Vagina (tissue), 2 donors: ENCODE results near the gene OXCT1. TPM values are rescaled to one million over a fixed set of nuclear protein-coding genes. Genes with fewer than 3 reads are reported as not detected.
"Not testable (repeated sequence)": the region's sequence is repeated elsewhere in the genome, so short reads cannot be mapped to it uniquely, and the experiment has no call there.

Source experiments
- DNase-seq, 2 donors: peaks; one replicate each; pipeline ENCODE4 v3.0.0-alpha.2; 2017; ENCODE audit errors: extremely low spot score in 2 of 2
- H3K27ac ChIP-seq: fragments of 200-600 bp; sonication (generic); one replicate; pipeline ENCODE4 v1.5.1; 2019
- H3K27me3 ChIP-seq: fragments of 200-600 bp; sonication (generic); one replicate; pipeline ENCODE4 v1.5.1; 2019
- H3K36me3 ChIP-seq, 2 donors: fragments of 200-600 bp; sonication (generic); one replicate each; pipeline ENCODE4 v1.5.1; 2017 to 2019
- H3K4me1 ChIP-seq: fragments of 200-600 bp; sonication (generic); one replicate; pipeline ENCODE4 v1.5.1; 2019
- H3K4me3 ChIP-seq, 2 donors: fragments of 200-600 bp; sonication (generic); 1 replicate in 1 of 2; 2 replicates in 1 of 2; pipeline ENCODE4 v1.5.1; 2016 to 2019
- H3K9me3 ChIP-seq: fragments of 200-600 bp; sonication (generic); one replicate; pipeline ENCODE4 v1.5.1; 2019
- CTCF ChIP-seq, 3 experiments: fragments of 450-650 bp in 2 of 3; fragments of 200-600 bp in 1 of 3; sonication (generic) in 1 of 3; IDR thresholded peaks; one replicate each; pipeline ENCODE4 v1.5.1; 2017 to 2019; ENCODE audit warnings: antibody characterized with exemption in 3 of 3, mild to moderate bottlenecking in 2 of 3, moderate library complexity in 2 of 3
- POLR2A ChIP-seq, 2 donors: fragments of 450-650 bp; IDR thresholded peaks; one replicate each; pipeline ENCODE4 v1.6.1; 2017; ENCODE audit warnings: antibody characterized with exemption in 2 of 2, mild to moderate bottlenecking in 2 of 2, moderate library complexity in 2 of 2
- POLR2AphosphoS5 ChIP-seq, 2 donors: sonication (generic); formaldehyde crosslinking; IDR thresholded peaks; one replicate each; pipeline ENCODE4 v1.9.0; 2017; ENCODE audit warnings: antibody characterized with exemption in 2 of 2, mild to moderate bottlenecking in 2 of 2, low read depth in 1 of 2; ENCODE audit not compliant: insufficient read depth in 1 of 2
- intact Hi-C: fragments of 100-400 bp; cut with DNase I; formaldehyde crosslinking; loops from one replicate; pipeline ENCODE4 v1.15.1; 2023
- total RNA-seq: library from RNA; depleted of rRNA; stranded (reverse); fragments of >200 nt; gene quantifications from one replicate; pipeline ENCODE4 v1.2.3, GENCODE V29; 2016

Gene OXCT1
- total RNA-seq, 1 donor from 2014 or later = 15.5 TPM

- intact Hi-C loops = no loop called here
- Histone ChIP-seq H3K4me1 (no peaks in the 10 kb centered on the region), H3K9me3 (no peaks in the 10 kb centered on the region), H3K4me3 (no peak overlapping the region), H3K27me3 (no peaks in the 10 kb centered on the region), H3K36me3 (no peaks in the 10 kb centered on the region), H3K27ac (no peak overlapping the region)
- TF ChIP-seq POLR2A (IDR thresholded peaks at IDR 0.05) (no peak), POLR2AphosphoS5 (IDR thresholded peaks at IDR 0.05; ENCODE audit: insufficient read depth in 1 of 2, low read depth in 1 of 2) (no peak), CTCF (IDR thresholded peaks at IDR 0.05) (no peak)
- no peak for DNase-seq
Measured at GRCh38 chr5:41728281-41728680, 141.9 kb downstream of the OXCT1 start.

- H3K9me3 ChIP-seq = no peaks in the 10 kb centered on the region
- H3K4me1 ChIP-seq = no peaks in the 10 kb centered on the region
- H3K36me3 ChIP-seq = no peaks in the 10 kb centered on the region
- intact Hi-C loops = no loop called here
- DNase-seq = no peak
- no peaks in the 10 kb centered on the region for H3K27me3 ChIP-seq
- H3K4me3 ChIP-seq = no peak overlapping the region
- no peak overlapping the region for H3K27ac ChIP-seq
- TF ChIP-seq POLR2AphosphoS5 (IDR thresholded peaks at IDR 0.05; ENCODE audit: insufficient read depth in 1 of 2, low read depth in 1 of 2) (no peak), POLR2A (IDR thresholded peaks at IDR 0.05) (no peak), CTCF (IDR thresholded peaks at IDR 0.05) (no peak)
Measured at GRCh38 chr5:41722359-41722950, 147.8 kb downstream of the OXCT1 start.

DNA sequence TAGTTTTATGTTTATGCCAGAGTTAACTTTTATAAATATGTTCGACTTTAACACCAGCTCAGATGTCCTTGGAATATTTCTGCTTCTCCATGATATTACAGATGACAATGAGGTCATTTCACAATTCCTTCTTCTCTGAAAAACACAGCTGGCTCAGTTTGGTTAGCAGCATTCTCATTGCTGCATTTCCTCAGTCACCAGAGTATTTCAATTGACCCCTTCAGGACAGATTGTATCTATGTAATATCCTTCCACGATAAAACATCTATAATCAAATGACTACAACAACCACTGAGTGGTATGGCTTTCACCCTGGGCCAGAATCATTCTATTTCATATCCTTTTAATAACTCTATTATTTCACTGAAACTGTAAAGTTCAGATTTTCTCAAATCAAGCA is 148.7 kb downstream of the OXCT1 start:
- TF ChIP-seq CTCF (IDR thresholded peaks at IDR 0.05) (no peak), POLR2AphosphoS5 (IDR thresholded peaks at IDR 0.05; ENCODE audit: insufficient read depth in 1 of 2, low read depth in 1 of 2) (no peak), POLR2A (IDR thresholded peaks at IDR 0.05) (no peak)
- H3K27ac ChIP-seq = no peak overlapping the region
- H3K36me3 ChIP-seq = no peaks in the 10 kb centered on the region
- H3K4me1 ChIP-seq = no peaks in the 10 kb centered on the region
- no peaks in the 10 kb centered on the region for H3K27me3 ChIP-seq
- no peak overlapping the region for H3K4me3 ChIP-seq
- no peak for DNase-seq
- intact Hi-C loops = no loop called here
- H3K9me3 ChIP-seq = no peaks in the 10 kb centered on the region

- Histone ChIP-seq H3K4me1 (no peaks in the 10 kb centered on the region), H3K27me3 (no peaks in the 10 kb centered on the region), H3K9me3 (no peaks in the 10 kb centered on the region), H3K4me3 (no peak overlapping the region), H3K27ac (no peak overlapping the region), H3K36me3 (no peaks in the 10 kb centered on the region)
- DNase-seq = no peak
- intact Hi-C loops = no loop called here
- TF ChIP-seq CTCF (IDR thresholded peaks at IDR 0.05) (no peak), POLR2A (IDR thresholded peaks at IDR 0.05) (no peak), POLR2AphosphoS5 (IDR thresholded peaks at IDR 0.05; ENCODE audit: insufficient read depth in 1 of 2, low read depth in 1 of 2) (no peak)
Measured at GRCh38 chr5:41716382-41716781, 153.8 kb downstream of the OXCT1 start.

GRCh38 chr5:41714446-41714845 is 155.8 kb downstream of the OXCT1 start:
- H3K9me3 ChIP-seq, DNase-seq, H3K4me1 ChIP-seq, H3K27ac ChIP-seq, H3K36me3 ChIP-seq, H3K27me3 ChIP-seq, H3K4me3 ChIP-seq, intact Hi-C loops: not testable (repeated sequence)
